KMS-11 (cell line): Measurements from ENCODE around the gene ABHD13.

Experiments used
- H2AFZ ChIP-seq: fragments of 200-600 bp; sonication (generic); 2 replicates; pipeline ENCODE4 v1.6.1; 2016; ENCODE audit warnings: antibody characterized with exemption, mixed run types, low read depth
- H3K27ac ChIP-seq: fragments of 200-600 bp; sonication (generic); 2 replicates; pipeline ENCODE4 v1.6.1; 2016; ENCODE audit warnings: mild to moderate bottlenecking, mixed run types
- H3K27me3 ChIP-seq: fragments of 200-600 bp; sonication (generic); 2 replicates; pipeline ENCODE4 v1.6.1; 2017; ENCODE audit warnings: mild to moderate bottlenecking, low read depth, mixed run types, moderate library complexity; ENCODE audit not compliant: insufficient read depth
- H3K36me3 ChIP-seq: fragments of 200-600 bp; sonication (generic); 2 replicates; pipeline ENCODE4 v1.6.1; 2017; ENCODE audit warnings: mild to moderate bottlenecking, mixed run types; ENCODE audit not compliant: insufficient read depth
- H3K4me1 ChIP-seq: fragments of 200-600 bp; sonication (generic); 2 replicates; pipeline ENCODE4 v1.6.1; 2016; ENCODE audit warnings: mild to moderate bottlenecking, low read depth, mixed run types; ENCODE audit not compliant: poor library complexity, severe bottlenecking
- H3K4me2 ChIP-seq: fragments of 200-600 bp; sonication (generic); 2 replicates; pipeline ENCODE4 v1.7.0; 2016; ENCODE audit warnings: mild to moderate bottlenecking, mixed run types
- H3K4me3 ChIP-seq: fragments of 200-600 bp; sonication (generic); IDR thresholded peaks from 2 replicates; pipeline ENCODE4 v1.6.1; 2017; ENCODE audit warnings: low read depth, low read length, mixed read lengths; ENCODE audit not compliant: insufficient read depth
- H3K79me2 ChIP-seq: fragments of 200-600 bp; sonication (generic); 2 replicates; pipeline ENCODE4 v1.6.1; 2016; ENCODE audit warnings: low read depth, mixed run types; ENCODE audit not compliant: insufficient read depth
- H3K9ac ChIP-seq: fragments of 200-600 bp; sonication (generic); 2 replicates; pipeline ENCODE4 v1.6.1; 2016; ENCODE audit warnings: mild to moderate bottlenecking, mixed run types
- H4K20me1 ChIP-seq: fragments of 200-600 bp; sonication (generic); 2 replicates; pipeline ENCODE4 v1.6.1; 2016; ENCODE audit warnings: mild to moderate bottlenecking, mixed run types; ENCODE audit not compliant: insufficient read depth
- TF ChIP-seq, protein P1 (sequence below): fragments of 200-600 bp; sonication (generic); conservative IDR thresholded peaks from 2 replicates; pipeline ENCODE4 v1.6.1; 2017; ENCODE audit warnings: low read depth, mild to moderate bottlenecking, antibody characterized with exemption, low read length, moderate library complexity, mixed read lengths

Gene ABHD13

GRCh38 chr13:108182652-108183051 is 35.5 kb upstream of the ABHD13 start:
- H3K27ac ChIP-seq, result no peak overlapping the region

DNA sequence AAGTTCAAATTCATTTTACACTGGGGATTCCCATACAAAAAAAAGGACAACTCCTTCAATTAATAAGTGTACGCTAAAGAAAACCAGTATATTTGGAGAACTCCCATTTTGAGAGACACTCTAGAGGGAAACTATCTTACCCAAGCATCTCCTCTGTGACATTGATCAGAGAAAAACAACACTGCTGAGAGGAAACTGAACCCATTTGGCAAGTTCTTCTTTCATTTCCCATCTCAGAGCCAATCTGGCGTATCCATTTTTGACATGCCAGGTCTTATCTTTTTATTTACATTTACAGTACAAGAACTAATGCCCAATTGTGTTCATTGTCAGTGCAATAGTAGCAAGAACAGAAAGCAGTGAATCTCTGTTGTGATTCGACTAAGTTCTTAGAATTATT is 33.0 kb upstream of the ABHD13 start:
- Histone ChIP-seq H2AFZ (no peak overlapping the region), H3K79me2 (no peaks in the 10 kb centered on the region), H4K20me1 (no peaks in the 10 kb centered on the region), H3K27me3 (no peaks in the 10 kb centered on the region), H3K4me1 (no peaks in the 10 kb centered on the region), H3K4me2 (no peak overlapping the region), H3K4me3 (no peak overlapping the region), H3K27ac (no peak overlapping the region), H3K9ac (no peak overlapping the region), H3K36me3 (no peaks in the 10 kb centered on the region)
- TF ChIP-seq, protein P1, sequence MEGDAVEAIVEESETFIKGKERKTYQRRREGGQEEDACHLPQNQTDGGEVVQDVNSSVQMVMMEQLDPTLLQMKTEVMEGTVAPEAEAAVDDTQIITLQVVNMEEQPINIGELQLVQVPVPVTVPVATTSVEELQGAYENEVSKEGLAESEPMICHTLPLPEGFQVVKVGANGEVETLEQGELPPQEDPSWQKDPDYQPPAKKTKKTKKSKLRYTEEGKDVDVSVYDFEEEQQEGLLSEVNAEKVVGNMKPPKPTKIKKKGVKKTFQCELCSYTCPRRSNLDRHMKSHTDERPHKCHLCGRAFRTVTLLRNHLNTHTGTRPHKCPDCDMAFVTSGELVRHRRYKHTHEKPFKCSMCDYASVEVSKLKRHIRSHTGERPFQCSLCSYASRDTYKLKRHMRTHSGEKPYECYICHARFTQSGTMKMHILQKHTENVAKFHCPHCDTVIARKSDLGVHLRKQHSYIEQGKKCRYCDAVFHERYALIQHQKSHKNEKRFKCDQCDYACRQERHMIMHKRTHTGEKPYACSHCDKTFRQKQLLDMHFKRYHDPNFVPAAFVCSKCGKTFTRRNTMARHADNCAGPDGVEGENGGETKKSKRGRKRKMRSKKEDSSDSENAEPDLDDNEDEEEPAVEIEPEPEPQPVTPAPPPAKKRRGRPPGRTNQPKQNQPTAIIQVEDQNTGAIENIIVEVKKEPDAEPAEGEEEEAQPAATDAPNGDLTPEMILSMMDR, result no peak

More at GRCh38 chr13:108182652-108183051, 35.5 kb upstream of the ABHD13 start:
- Histone ChIP-seq H3K79me2 (no peaks in the 10 kb centered on the region), H3K9ac (no peak overlapping the region), H2AFZ (no peak overlapping the region), H3K27me3 (no peaks in the 10 kb centered on the region), H3K4me2 (no peak overlapping the region), H3K4me1 (no peaks in the 10 kb centered on the region), H3K4me3 (no peak overlapping the region), H4K20me1 (no peaks in the 10 kb centered on the region), H3K36me3 (no peaks in the 10 kb centered on the region)
- TF ChIP-seq, protein P1, result no peak

- H3K27me3 ChIP-seq, result no peaks in the 10 kb centered on the region
- TF ChIP-seq, protein P1, result no peak
Measured at GRCh38 chr13:108188260-108188659, 29.9 kb upstream of the ABHD13 start.

GRCh38 chr13:108190897-108191296 is 27.3 kb upstream of the ABHD13 start:
- H3K36me3 ChIP-seq, result no peaks in the 10 kb centered on the region
- H3K4me1 ChIP-seq, result no peaks in the 10 kb centered on the region
- H4K20me1 ChIP-seq, result no peaks in the 10 kb centered on the region
- no peaks in the 10 kb centered on the region for H3K27me3 ChIP-seq
- no peak overlapping the region for H3K27ac ChIP-seq
- no peak overlapping the region for H2AFZ ChIP-seq
- H3K79me2 ChIP-seq, result no peaks in the 10 kb centered on the region
- H3K4me3 ChIP-seq, result no peak overlapping the region
- H3K4me2 ChIP-seq, result no peak overlapping the region
- TF ChIP-seq, protein P1, result no peak
- H3K9ac ChIP-seq, result no peak overlapping the region

More at GRCh38 chr13:108188260-108188659, 29.9 kb upstream of the ABHD13 start:
- Histone ChIP-seq H4K20me1 (no peaks in the 10 kb centered on the region), H3K27ac (no peak overlapping the region), H3K4me1 (no peaks in the 10 kb centered on the region), H3K79me2 (no peaks in the 10 kb centered on the region), H3K4me2 (no peak overlapping the region), H2AFZ (no peak overlapping the region), H3K9ac (no peak overlapping the region), H3K36me3 (no peaks in the 10 kb centered on the region), H3K4me3 (no peak overlapping the region)
